ENCODE results near the gene HHATL.

HHATL gene

GRCh38 chr3:42700366-42701288 lies 2.0 kb downstream of the HHATL start:
- Histone ChIP-seq H3K36me3 (ENCODE audit: control insufficient read depth, insufficient read depth, low read length) (no peaks in the 10 kb centered on the region), H3K4me3 (replicated peaks; ENCODE audit: low read depth, low read length) (no peak overlapping the region), H3K27me3 (replicated peaks; ENCODE audit: control insufficient read depth, insufficient read depth, low read length) (no peaks in the 10 kb centered on the region; the same call in 1 of the 2 replicates)
- TF ChIP-seq CTCF (IDR thresholded peaks at IDR 0.05; ENCODE audit: insufficient read depth, low read length, poor library complexity, severe bottlenecking) = no peak
- no peak for DNase-seq (ENCODE audit: extremely low read depth, insufficient read length)

- H3K27me3 ChIP-seq (replicated peaks; ENCODE audit: control insufficient read depth, insufficient read depth, low read length) = no peaks in the 10 kb centered on the region; the same call in 1 of the 2 replicates
- DNase-seq (ENCODE audit: extremely low read depth, insufficient read length) = no peak
- no peak overlapping the region for H3K4me3 ChIP-seq (replicated peaks; ENCODE audit: low read depth, low read length)
- TF ChIP-seq CTCF (IDR thresholded peaks at IDR 0.05; ENCODE audit: insufficient read depth, low read length, poor library complexity, severe bottlenecking) = no peak
- no peaks in the 10 kb centered on the region for H3K36me3 ChIP-seq (ENCODE audit: control insufficient read depth, insufficient read depth, low read length)
These were observed 3.1 kb downstream of the HHATL start for GRCh38 chr3:42699511-42699971.

GRCh38 chr3:42698911-42699230 lies 3.7 kb downstream of the HHATL start:
- TF ChIP-seq CTCF (IDR thresholded peaks at IDR 0.05; ENCODE audit: insufficient read depth, low read length, poor library complexity, severe bottlenecking) = no peak
- Histone ChIP-seq H3K36me3 (ENCODE audit: control insufficient read depth, insufficient read depth, low read length) (no peaks in the 10 kb centered on the region), H3K4me3 (replicated peaks; ENCODE audit: low read depth, low read length) (no peak overlapping the region), H3K27me3 (replicated peaks; ENCODE audit: control insufficient read depth, insufficient read depth, low read length) (no peaks in the 10 kb centered on the region; the same call in 1 of the 2 replicates)
- DNase-seq (ENCODE audit: extremely low read depth, insufficient read length) = no peak

GRCh38 chr3:42698216-42698910 lies 4.2 kb downstream of the HHATL start:
- TF ChIP-seq CTCF (IDR thresholded peaks at IDR 0.05; ENCODE audit: insufficient read depth, low read length, poor library complexity, severe bottlenecking) = no peak
- H3K36me3 ChIP-seq (ENCODE audit: control insufficient read depth, insufficient read depth, low read length) = no peaks in the 10 kb centered on the region
- no peak for DNase-seq (ENCODE audit: extremely low read depth, insufficient read length)
- H3K4me3 ChIP-seq (replicated peaks; ENCODE audit: low read depth, low read length) = no peak overlapping the region
- H3K27me3 ChIP-seq (replicated peaks; ENCODE audit: control insufficient read depth, insufficient read depth, low read length) = no peaks in the 10 kb centered on the region; the same call in 1 of the 2 replicates

GRCh38 chr3:42697289-42698051 lies 5.1 kb downstream of the HHATL start:
- Histone ChIP-seq H3K36me3 (ENCODE audit: control insufficient read depth, insufficient read depth, low read length) (no peaks in the 10 kb centered on the region), H3K27me3 (replicated peaks; ENCODE audit: control insufficient read depth, insufficient read depth, low read length) (peaks cover 2% of the 10 kb centered on the region), H3K4me3 (replicated peaks; ENCODE audit: low read depth, low read length) (no peak overlapping the region)
- no peak for DNase-seq (ENCODE audit: extremely low read depth, insufficient read length)
- no peak for TF ChIP-seq CTCF (IDR thresholded peaks at IDR 0.05; ENCODE audit: insufficient read depth, low read length, poor library complexity, severe bottlenecking)

All from GM06990 (cell line).